Measurements from ENCODE around the gene THBD.

Gene THBD

DNA sequence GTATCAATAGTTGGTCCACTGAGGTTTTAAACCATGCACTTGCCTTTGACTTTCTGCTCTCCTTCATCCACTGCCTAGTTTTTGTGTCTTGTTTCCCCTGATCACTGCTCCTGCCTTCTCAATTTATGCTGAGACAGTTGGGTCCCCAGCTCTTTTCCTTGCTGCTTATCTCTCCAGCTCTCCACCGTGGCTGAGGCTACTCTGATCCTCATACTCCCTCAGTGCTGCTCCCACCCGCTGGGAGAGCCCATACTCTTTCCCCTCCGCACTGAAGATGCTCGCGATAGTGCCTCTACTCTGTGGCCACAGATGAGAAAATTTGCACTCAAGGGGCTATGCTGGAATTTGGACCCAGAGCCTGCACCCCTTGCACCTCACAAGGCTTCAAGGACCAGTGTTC is 3.4 kb upstream of the THBD start:
- Histone ChIP-seq H3K9me3 (no peaks in the 10 kb centered on the region), H3K36me3 (no peaks in the 10 kb centered on the region), H3K4me3 (ENCODE audit: low read depth, low read length) (no peak overlapping the region), H3K4me1 (no peaks in the 10 kb centered on the region), H3K27me3 (peaks cover 20% of the 10 kb centered on the region)
- no peak for DNase-seq
- TF ChIP-seq, protein P1, sequence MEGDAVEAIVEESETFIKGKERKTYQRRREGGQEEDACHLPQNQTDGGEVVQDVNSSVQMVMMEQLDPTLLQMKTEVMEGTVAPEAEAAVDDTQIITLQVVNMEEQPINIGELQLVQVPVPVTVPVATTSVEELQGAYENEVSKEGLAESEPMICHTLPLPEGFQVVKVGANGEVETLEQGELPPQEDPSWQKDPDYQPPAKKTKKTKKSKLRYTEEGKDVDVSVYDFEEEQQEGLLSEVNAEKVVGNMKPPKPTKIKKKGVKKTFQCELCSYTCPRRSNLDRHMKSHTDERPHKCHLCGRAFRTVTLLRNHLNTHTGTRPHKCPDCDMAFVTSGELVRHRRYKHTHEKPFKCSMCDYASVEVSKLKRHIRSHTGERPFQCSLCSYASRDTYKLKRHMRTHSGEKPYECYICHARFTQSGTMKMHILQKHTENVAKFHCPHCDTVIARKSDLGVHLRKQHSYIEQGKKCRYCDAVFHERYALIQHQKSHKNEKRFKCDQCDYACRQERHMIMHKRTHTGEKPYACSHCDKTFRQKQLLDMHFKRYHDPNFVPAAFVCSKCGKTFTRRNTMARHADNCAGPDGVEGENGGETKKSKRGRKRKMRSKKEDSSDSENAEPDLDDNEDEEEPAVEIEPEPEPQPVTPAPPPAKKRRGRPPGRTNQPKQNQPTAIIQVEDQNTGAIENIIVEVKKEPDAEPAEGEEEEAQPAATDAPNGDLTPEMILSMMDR (IDR thresholded peaks at IDR 0.05; ENCODE audit: low read depth, low read length), result no peak

DNA sequence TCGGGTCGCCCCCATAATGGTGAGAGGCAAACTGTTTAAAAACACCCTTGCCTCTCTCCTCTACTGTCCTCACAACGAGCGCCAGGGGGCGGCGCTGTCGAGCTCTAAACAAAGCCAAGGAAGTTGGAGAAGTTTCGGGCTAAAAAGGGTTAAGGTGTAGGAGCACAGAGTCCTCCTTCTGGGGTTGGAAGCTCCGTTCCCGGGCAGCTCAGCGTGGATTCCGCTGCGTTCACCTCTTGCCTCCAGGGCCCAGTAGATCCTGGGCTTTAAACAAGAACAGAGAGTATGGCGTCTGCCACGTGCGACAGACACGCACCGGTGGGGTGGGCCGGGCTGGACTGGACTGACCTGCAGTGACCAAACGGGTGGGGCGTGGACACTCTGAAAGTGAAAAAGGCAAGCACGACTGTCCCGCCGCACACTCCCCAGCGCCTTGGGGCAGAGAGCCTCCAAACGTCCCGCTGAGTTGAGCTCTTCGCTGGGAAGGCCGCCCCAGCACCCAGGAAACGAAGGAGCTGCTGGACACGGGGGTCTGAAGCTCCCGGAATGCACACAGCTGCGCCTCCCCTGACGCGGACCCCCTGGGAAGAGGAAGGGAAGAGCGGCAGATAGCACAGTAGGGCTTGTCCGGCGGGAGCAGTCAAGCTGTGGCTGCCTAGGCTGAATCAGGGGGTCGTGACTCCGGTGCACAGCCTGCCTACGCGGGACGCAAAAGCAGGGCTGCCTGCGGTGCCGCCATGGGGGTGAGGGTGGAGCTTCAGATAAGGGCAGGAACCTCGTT is 1.6 kb upstream of the THBD start:
- no peak for DNase-seq
- Histone ChIP-seq H3K27me3 (peaks cover 21% of the 10 kb centered on the region), H3K4me1 (no peaks in the 10 kb centered on the region), H3K36me3 (no peaks in the 10 kb centered on the region), H3K4me3 (ENCODE audit: low read depth, low read length) (no peak overlapping the region), H3K9me3 (no peaks in the 10 kb centered on the region)
- TF ChIP-seq, protein P1 (IDR thresholded peaks at IDR 0.05; ENCODE audit: low read depth, low read length), result no peak

- Histone ChIP-seq H3K9me3 (no peaks in the 10 kb centered on the region), H3K36me3 (no peaks in the 10 kb centered on the region), H3K4me1 (no peaks in the 10 kb centered on the region), H3K27me3 (peaks cover 21% of the 10 kb centered on the region), H3K4me3 (ENCODE audit: low read depth, low read length) (no peak overlapping the region)
- DNase-seq, result no peak
- TF ChIP-seq, protein P1 (IDR thresholded peaks at IDR 0.05; ENCODE audit: low read depth, low read length), result no peak
These were observed 785 bp upstream of the THBD start for GRCh38 chr20:23050076-23050838.

GRCh38 chr20:23048283-23049200 is 930 bp downstream of the THBD start:
- Histone ChIP-seq H3K4me3 (ENCODE audit: low read depth, low read length) (no peak overlapping the region), H3K27me3 (peaks cover 21% of the 10 kb centered on the region), H3K4me1 (no peaks in the 10 kb centered on the region), H3K36me3 (no peaks in the 10 kb centered on the region), H3K9me3 (no peaks in the 10 kb centered on the region)
- TF ChIP-seq, protein P1 (IDR thresholded peaks at IDR 0.05; ENCODE audit: low read depth, low read length), result no peak
- DNase-seq, result no peak

GRCh38 chr20:23047738-23048214 is 1.7 kb downstream of the THBD start:
- TF ChIP-seq, protein P1 (IDR thresholded peaks at IDR 0.05; ENCODE audit: low read depth, low read length), result no peak
- Histone ChIP-seq H3K4me3 (ENCODE audit: low read depth, low read length) (no peak overlapping the region), H3K4me1 (no peaks in the 10 kb centered on the region), H3K9me3 (no peaks in the 10 kb centered on the region), H3K27me3 (peaks cover 21% of the 10 kb centered on the region), H3K36me3 (no peaks in the 10 kb centered on the region)
- no peak for DNase-seq

Measured in BE2C (cell line).